HG03571 (cell line): ENCODE measurements around the gene FOXP1.

ENCODE experiments used
- ATAC-seq: cut with Tn5 transposase; IDR thresholded peaks from one replicate; pipeline ENCODE4 v1.9.1; 2021; ENCODE audit not compliant: unreplicated experiment

Gene FOXP1

GRCh38 chr3:71070497-71071463 lies 512.7 kb downstream of the FOXP1 start:
- ATAC-seq, result no peak

GRCh38 chr3:71069797-71070196 lies 513.7 kb downstream of the FOXP1 start:
- ATAC-seq, result no peak

GRCh38 chr3:71067977-71068654 lies 515.4 kb downstream of the FOXP1 start:
- ATAC-seq, result no peak

GRCh38 chr3:71066849-71067261 lies 516.7 kb downstream of the FOXP1 start:
- no peak for ATAC-seq

- no peak for ATAC-seq
These were observed 517.2 kb downstream of the FOXP1 start for GRCh38 chr3:71066356-71066755.

- ATAC-seq, result no peak
These were observed 517.8 kb downstream of the FOXP1 start for GRCh38 chr3:71065764-71066013.

- ATAC-seq, result peak; percentile 26
These were observed 518.4 kb downstream of the FOXP1 start for GRCh38 chr3:71064956-71065763.

- peak; percentile 39 for ATAC-seq
These were observed 519.1 kb downstream of the FOXP1 start for GRCh38 chr3:71064291-71064955.

- ATAC-seq, result no peak
These were observed 519.7 kb downstream of the FOXP1 start for GRCh38 chr3:71063773-71064290.

- ATAC-seq, result peak; percentile 31
These were observed 520.4 kb downstream of the FOXP1 start for GRCh38 chr3:71062952-71063772.

GRCh38 chr3:71062037-71062932 lies 521.2 kb downstream of the FOXP1 start:
- ATAC-seq, result no peak

GRCh38 chr3:71061581-71061980 lies 521.9 kb downstream of the FOXP1 start:
- no peak for ATAC-seq

- no peak for ATAC-seq
These were observed 522.5 kb downstream of the FOXP1 start for GRCh38 chr3:71061037-71061436.

GRCh38 chr3:71060536-71060935 lies 523.0 kb downstream of the FOXP1 start:
- ATAC-seq, result no peak

GRCh38 chr3:71057526-71057894 lies 526.0 kb downstream of the FOXP1 start:
- ATAC-seq, result no peak

- no peak for ATAC-seq
These were observed 527.2 kb downstream of the FOXP1 start for GRCh38 chr3:71056327-71056726.

- ATAC-seq, result no peak
These were observed 528.1 kb downstream of the FOXP1 start for GRCh38 chr3:71055257-71056001.

- ATAC-seq, result no peak
These were observed 529.2 kb downstream of the FOXP1 start for GRCh38 chr3:71054312-71054711.
